NCI-H446 (cell line): ENCODE results near the gene RC3H2.
"Not testable (repeated sequence)": the region's sequence is repeated elsewhere in the genome, so short reads cannot be mapped to it uniquely, and the experiment has no call there.

Experiments
- DNase-seq, 2 experiments: peaks; one replicate each; lab custom pipeline; 2025; lab: John Stamatoyannopoulos, UW

The RC3H2 gene

GRCh38 chr9:122918310-122918709 is 13.2 kb upstream of the RC3H2 start:
- DNase-seq, result no peak

- DNase-seq, result peak; percentile 30 to 68
Observed at GRCh38 chr9:122912964-122913673, 8.0 kb upstream of the RC3H2 start, which contains the start of gene ZBTB6. TSS of gene ZBTB6 (minus strand) at chr9:122913323. CDS start at chr9:122912072, 1,251 bp downstream.

- no peak for DNase-seq
Observed at GRCh38 chr9:122912671-122912963, 7.5 kb upstream of the RC3H2 start.

- DNase-seq, result not testable (repeated sequence)
Observed at GRCh38 chr9:122906122-122906521, 963 bp upstream of the RC3H2 start.

- DNase-seq, result no peak
Observed at GRCh38 chr9:122904466-122904822, 715 bp downstream of the RC3H2 start.

GRCh38 chr9:122900791-122901190 is 4.4 kb downstream of the RC3H2 start:
- DNase-seq, result no peak

GRCh38 chr9:122897969-122898368 is 7.2 kb downstream of the RC3H2 start:
- DNase-seq, result no peak

GRCh38 chr9:122888480-122888879 is 16.7 kb downstream of the RC3H2 start:
- no peak for DNase-seq

- no peak for DNase-seq
Observed at GRCh38 chr9:122883125-122883524, 22.0 kb downstream of the RC3H2 start.

- no peak for DNase-seq
Observed at GRCh38 chr9:122879443-122879842, 25.7 kb downstream of the RC3H2 start.

GRCh38 chr9:122875523-122875922 is 29.6 kb downstream of the RC3H2 start:
- no peak for DNase-seq

GRCh38 chr9:122867276-122867675 is 37.9 kb downstream of the RC3H2 start:
- DNase-seq, result not testable (repeated sequence)

- no peak for DNase-seq
Observed at GRCh38 chr9:122866079-122866478, 39.1 kb downstream of the RC3H2 start.

- DNase-seq, result no peak
Observed at GRCh38 chr9:122865300-122865699, 39.9 kb downstream of the RC3H2 start.

- no peak for DNase-seq
Observed at GRCh38 chr9:122863407-122863806, 41.8 kb downstream of the RC3H2 start.

GRCh38 chr9:122860319-122861142 is 44.6 kb downstream of the RC3H2 start:
- no peak for DNase-seq

- no peak for DNase-seq
Observed at GRCh38 chr9:122857815-122858214, 47.3 kb downstream of the RC3H2 start.

GRCh38 chr9:122852085-122852786 is 52.9 kb downstream of the RC3H2 start:
- DNase-seq, result not testable (repeated sequence)

GRCh38 chr9:122848256-122848943 is 56.8 kb downstream of the RC3H2 start:
- no peak for DNase-seq

- DNase-seq, result no peak
Observed at GRCh38 chr9:122846371-122846940, 58.7 kb downstream of the RC3H2 start.

GRCh38 chr9:122845116-122845515 is 60.0 kb downstream of the RC3H2 start:
- DNase-seq, result no peak

- no peak for DNase-seq
Observed at GRCh38 chr9:122844137-122844536, 61.0 kb downstream of the RC3H2 start.
